HepG2 (cell line): ENCODE results near the gene ZNF341. TPM values are rescaled to one million over a fixed set of nuclear protein-coding genes. Genes with fewer than 3 reads are reported as not detected.

Experiments
- ADNP ChIP-seq: sonication (generic); formaldehyde crosslinking; IDR thresholded peaks from 2 replicates; pipeline ENCODE4 v1.4.0; 2020; ENCODE audit warnings: missing genetic modification reagents
- ATF7 ChIP-seq, 2 experiments: fragments of 450-650 bp in 1 of 2; sonication (generic) in 1 of 2; formaldehyde crosslinking in 1 of 2; IDR thresholded peaks; 2 replicates each; pipeline versions ENCODE4 v1.4.0 to v1.6.1; 2016 to 2020; ENCODE audit warnings: antibody characterized with exemption in 1 of 2, mild to moderate bottlenecking in 1 of 2, missing genetic modification reagents in 1 of 2
- KAT2B ChIP-seq: fragments of 150-350 bp; IDR thresholded peaks from 2 replicates; pipeline ENCODE4 v1.6.1; 2014; ENCODE audit warnings: low read depth, low read length, borderline replicate concordance
- MED1 ChIP-seq: sonication (generic); formaldehyde crosslinking; IDR thresholded peaks from 2 replicates; pipeline ENCODE4 v1.4.0; 2020; ENCODE audit warnings: missing genetic modification reagents
- MEIS2 ChIP-seq: sonication (generic); formaldehyde crosslinking; IDR thresholded peaks from 2 replicates; pipeline ENCODE4 v1.9.0; 2021; ENCODE audit warnings: mild to moderate bottlenecking, missing genetic modification reagents
- MIXL1 ChIP-seq: IDR thresholded peaks from 2 replicates; pipeline ENCODE4 v1.6.1; 2016
- MXI1 ChIP-seq: IDR thresholded peaks from 3 replicates; pipeline ENCODE4 v1.6.1; 2012; ENCODE audit warnings: low read depth, low read length, inconsistent platforms, borderline replicate concordance
- NCOA2 ChIP-seq: sonication (generic); formaldehyde crosslinking; IDR thresholded peaks from 2 replicates; pipeline ENCODE4 v1.8.0; 2022; ENCODE audit warnings: inconsistent platforms
- NFE2 ChIP-seq: sonication (generic); formaldehyde crosslinking; IDR thresholded peaks from 2 replicates; pipeline ENCODE4 v1.4.0; 2020; ENCODE audit warnings: missing genetic modification reagents
- NFYC ChIP-seq: IDR thresholded peaks from 2 replicates; pipeline ENCODE4 v1.6.1; 2016; ENCODE audit warnings: missing genetic modification reagents, missing compliant biosample characterization
- PTBP1 ChIP-seq: fragments of 200-400 bp; formaldehyde crosslinking; IDR thresholded peaks from 2 replicates; pipeline ENCODE4 v1.6.1; 2018; ENCODE audit warnings: low read length, low read depth; ENCODE audit not compliant: poor library complexity, severe bottlenecking
- RBM22 ChIP-seq: fragments of 200-400 bp; formaldehyde crosslinking; optimal IDR thresholded peaks from 2 replicates; pipeline ENCODE3; 2017; ENCODE audit warnings: mild to moderate bottlenecking, low read length, moderate library complexity
- RFX3 ChIP-seq: IDR thresholded peaks from 2 replicates; pipeline ENCODE4 v1.6.1; 2016; ENCODE audit warnings: missing biosample characterization, missing genetic modification reagents
- SALL1 ChIP-seq: sonication (generic); formaldehyde crosslinking; IDR thresholded peaks from 2 replicates; pipeline ENCODE4 v1.8.0; 2022; ENCODE audit warnings: mild to moderate bottlenecking, missing genetic modification reagents
- SRSF4 ChIP-seq: fragments of 200-400 bp; formaldehyde crosslinking; IDR thresholded peaks from one replicate; pipeline ENCODE4 v1.6.1; 2018; ENCODE audit warnings: mild to moderate bottlenecking, low read depth, low read length, moderate library complexity; ENCODE audit not compliant: poor library complexity, severe bottlenecking
- ZNF230 ChIP-seq: sonication (generic); formaldehyde crosslinking; IDR thresholded peaks from 2 replicates; pipeline ENCODE4 v1.4.0; 2020; ENCODE audit warnings: mild to moderate bottlenecking, missing genetic modification reagents
- ZNF432 ChIP-seq: sonication (generic); formaldehyde crosslinking; IDR thresholded peaks from 2 replicates; pipeline ENCODE4 v1.5.0; 2020; ENCODE audit warnings: missing genetic modification reagents, mild to moderate bottlenecking, borderline replicate concordance
- ZNF556 ChIP-seq: sonication (generic); formaldehyde crosslinking; IDR thresholded peaks from 2 replicates; pipeline ENCODE4 v1.4.0; 2020; ENCODE audit warnings: mild to moderate bottlenecking, missing genetic modification reagents, borderline replicate concordance
- ZNF883 ChIP-seq: sonication (generic); formaldehyde crosslinking; IDR thresholded peaks from 2 replicates; pipeline ENCODE4 v1.5.1; 2020; ENCODE audit warnings: mild to moderate bottlenecking, missing genetic modification reagents; ENCODE audit errors: not compliant biosample characterization
- ZSCAN29 ChIP-seq: sonication (generic); formaldehyde crosslinking; conservative IDR thresholded peaks from 2 replicates; pipeline ENCODE4 v1.4.0; 2020; ENCODE audit warnings: mild to moderate bottlenecking, missing genetic modification reagents
- polyA plus RNA-seq, 8 experiments: library from polyadenylated mRNA; depleted of rRNA in 3 of 8; stranded (reverse) in 7 of 8; unstranded in 1 of 8; fragments of >200 nt; fragmentation: Illumina TruSeq in 4 of 8; extraction: Trizol in 4 of 8; gene quantifications; 2 replicates each; pipeline versions ENCODE4 v1.2.1 to v1.2.3, GENCODE V29; 2011 to 2016; ENCODE audit warnings: low read depth in 4 of 8, missing spikeins in 1 of 8, mixed read lengths in 1 of 8; ENCODE audit not compliant: insufficient read depth in 1 of 8
- total RNA-seq, 5 experiments: library from RNA; depleted of rRNA; stranded (reverse); fragments of >200 nt; fragmentation: Illumina TruSeq; extraction: Trizol; gene quantifications; 2 replicates each; pipeline ENCODE4 v1.2.3, GENCODE V29; 2016; ENCODE audit warnings: low read depth in 1 of 5
- TF ChIP-seq, protein P1 (sequence below): sonication (generic); formaldehyde crosslinking; IDR thresholded peaks from 2 replicates; pipeline ENCODE4 v1.5.0; 2020; ENCODE audit warnings: missing genetic modification reagents, mild to moderate bottlenecking, borderline replicate concordance
- TF ChIP-seq, protein P2 (sequence below): IDR thresholded peaks from 2 replicates; pipeline ENCODE4 v1.6.1; 2016; ENCODE audit warnings: mild to moderate bottlenecking
- TF ChIP-seq, protein P3 (sequence below): sonication (generic); formaldehyde crosslinking; IDR thresholded peaks from 2 replicates; pipeline ENCODE4 v1.8.0; 2022; ENCODE audit warnings: missing genetic modification reagents, low read depth, mild to moderate bottlenecking, borderline replicate concordance
- TF ChIP-seq, protein P4 (sequence below): sonication (generic); formaldehyde crosslinking; IDR thresholded peaks from 2 replicates; pipeline ENCODE4 v1.4.0; 2020; ENCODE audit warnings: mild to moderate bottlenecking, missing genetic modification reagents
- TF ChIP-seq, protein P5 (sequence below): sonication (generic); formaldehyde crosslinking; IDR thresholded peaks from 2 replicates; pipeline ENCODE4 v1.8.0; 2022; ENCODE audit warnings: low read depth, missing genetic modification reagents

ZNF341 gene
- total and polyA plus RNA-seq, 2 of the 13 experiments (the other 11 are each of a cell fraction or from before 2014, with no cell fraction given): 1.1 to 2.2 TPM

DNA sequence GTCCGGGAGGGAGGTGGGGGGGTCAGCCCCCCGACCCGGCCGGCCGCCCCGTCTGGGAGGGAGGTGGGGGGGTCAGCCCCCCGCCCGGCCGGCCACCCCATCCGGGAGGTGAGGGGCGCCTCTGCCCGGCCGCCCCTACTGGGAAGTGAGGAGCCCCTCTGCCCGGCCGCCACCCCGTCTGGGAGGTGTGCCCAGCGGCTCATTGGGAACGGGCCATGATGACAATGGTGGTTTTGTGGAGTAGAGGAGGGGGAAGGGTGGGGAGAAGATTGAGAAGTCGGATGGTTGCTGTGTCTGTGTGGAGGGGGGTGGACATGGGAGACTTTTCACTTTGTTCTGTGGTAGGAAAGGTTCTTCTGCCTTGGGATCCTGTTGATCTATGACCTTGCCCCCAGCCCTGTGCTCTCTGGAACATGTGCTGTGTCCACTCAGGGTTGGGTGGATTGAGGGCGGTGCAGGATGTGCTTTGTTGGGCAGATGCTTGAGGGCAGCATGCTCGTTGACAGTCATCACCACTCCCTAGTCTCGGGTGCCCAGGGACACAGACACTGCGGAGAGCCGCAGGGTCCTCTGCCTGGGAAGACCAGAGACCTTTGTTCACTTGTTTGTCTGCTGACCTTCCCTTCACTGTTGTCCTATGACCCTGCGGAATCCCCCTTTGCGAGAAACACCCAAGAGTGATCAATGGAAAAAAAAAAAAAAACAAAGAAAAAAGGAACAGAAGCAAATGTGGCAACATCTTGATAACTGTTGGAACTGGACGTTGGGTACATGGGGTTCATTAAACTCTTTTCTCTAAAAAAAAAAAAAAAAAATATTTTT, 30.0 kb upstream of the ZNF341 start (continued):
- TF ChIP-seq, protein P1, sequence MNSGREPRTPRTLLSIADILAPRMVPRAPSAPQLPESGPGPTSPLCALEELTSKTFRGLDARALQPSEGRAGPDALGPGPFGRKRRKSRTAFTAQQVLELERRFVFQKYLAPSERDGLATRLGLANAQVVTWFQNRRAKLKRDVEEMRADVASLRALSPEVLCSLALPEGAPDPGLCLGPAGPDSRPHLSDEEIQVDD (CRISPR knock-in tag): peak; percentile 46; the same call in 1 of the 2 replicates
- TF ChIP-seq ZNF556 (CRISPR knock-in tag): peak; percentile 81; the same call in 1 of the 2 replicates
- no peak for TF ChIP-seq SRSF4
- TF ChIP-seq RBM22: no peak
- no peak for TF ChIP-seq KAT2B
- peak; percentile 66; the same call in 1 of the 2 replicates for TF ChIP-seq MIXL1 (CRISPR knock-in tag)
- TF ChIP-seq ZSCAN29 (CRISPR knock-in tag): 0 out of 2 replicates have a peak, but pooled peaks have one; percentile 54
- peak; percentile 78 for TF ChIP-seq NCOA2 (CRISPR knock-in tag)
- TF ChIP-seq, protein P2, sequence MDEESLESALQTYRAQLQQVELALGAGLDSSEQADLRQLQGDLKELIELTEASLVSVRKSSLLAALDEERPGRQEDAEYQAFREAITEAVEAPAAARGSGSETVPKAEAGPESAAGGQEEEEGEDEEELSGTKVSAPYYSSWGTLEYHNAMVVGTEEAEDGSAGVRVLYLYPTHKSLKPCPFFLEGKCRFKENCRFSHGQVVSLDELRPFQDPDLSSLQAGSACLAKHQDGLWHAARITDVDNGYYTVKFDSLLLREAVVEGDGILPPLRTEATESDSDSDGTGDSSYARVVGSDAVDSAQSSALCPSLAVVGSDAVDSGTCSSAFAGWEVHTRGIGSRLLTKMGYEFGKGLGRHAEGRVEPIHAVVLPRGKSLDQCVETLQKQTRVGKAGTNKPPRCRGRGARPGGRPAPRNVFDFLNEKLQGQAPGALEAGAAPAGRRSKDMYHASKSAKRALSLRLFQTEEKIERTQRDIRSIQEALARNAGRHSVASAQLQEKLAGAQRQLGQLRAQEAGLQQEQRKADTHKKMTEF: peak; percentile 78
- TF ChIP-seq, protein P3, sequence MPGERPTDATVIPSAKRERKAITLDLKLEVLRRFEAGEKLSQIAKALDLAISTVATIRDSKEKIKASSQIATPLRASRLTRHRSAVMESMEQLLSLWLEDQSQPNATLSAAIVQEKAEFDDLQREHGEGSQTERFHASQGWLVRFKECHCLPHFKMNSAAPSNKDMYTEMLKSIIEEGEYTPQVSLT: no peak
- no peak for TF ChIP-seq ZNF230 (CRISPR knock-in tag)
- TF ChIP-seq MED1 (CRISPR knock-in tag): peak; percentile 91
- TF ChIP-seq MEIS2: peak; percentile 91; the same call in 1 of the 2 replicates
- no peak for TF ChIP-seq PTBP1
- TF ChIP-seq, protein P4, sequence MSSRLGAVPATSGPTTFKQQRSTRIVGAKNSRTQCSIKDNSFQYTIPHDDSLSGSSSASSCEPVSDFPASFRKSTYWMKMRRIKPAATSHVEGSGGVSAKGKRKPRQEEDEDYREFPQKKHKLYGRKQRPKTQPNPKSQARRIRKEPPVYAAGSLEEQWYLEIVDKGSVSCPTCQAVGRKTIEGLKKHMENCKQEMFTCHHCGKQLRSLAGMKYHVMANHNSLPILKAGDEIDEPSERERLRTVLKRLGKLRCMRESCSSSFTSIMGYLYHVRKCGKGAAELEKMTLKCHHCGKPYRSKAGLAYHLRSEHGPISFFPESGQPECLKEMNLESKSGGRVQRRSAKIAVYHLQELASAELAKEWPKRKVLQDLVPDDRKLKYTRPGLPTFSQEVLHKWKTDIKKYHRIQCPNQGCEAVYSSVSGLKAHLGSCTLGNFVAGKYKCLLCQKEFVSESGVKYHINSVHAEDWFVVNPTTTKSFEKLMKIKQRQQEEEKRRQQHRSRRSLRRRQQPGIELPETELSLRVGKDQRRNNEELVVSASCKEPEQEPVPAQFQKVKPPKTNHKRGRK: no peak
- no peak for TF ChIP-seq RFX3
- TF ChIP-seq ADNP (CRISPR knock-in tag): no peak
- no peak; the same call in 1 of the 2 replicates for TF ChIP-seq NFYC (CRISPR knock-in tag)
- TF ChIP-seq ATF7 (IDR thresholded peaks at IDR 0.05): no peak
- peak; percentile 19; the same call in 1 of the 2 replicates for TF ChIP-seq ATF7 (CRISPR knock-in tag; IDR thresholded peaks at IDR 0.05)
- TF ChIP-seq SALL1 (CRISPR knock-in tag): peak; percentile 99
- no peak for TF ChIP-seq NFE2
- no peak for TF ChIP-seq ZNF883 (CRISPR knock-in tag)
- TF ChIP-seq MXI1: no peak
- TF ChIP-seq, protein P5, sequence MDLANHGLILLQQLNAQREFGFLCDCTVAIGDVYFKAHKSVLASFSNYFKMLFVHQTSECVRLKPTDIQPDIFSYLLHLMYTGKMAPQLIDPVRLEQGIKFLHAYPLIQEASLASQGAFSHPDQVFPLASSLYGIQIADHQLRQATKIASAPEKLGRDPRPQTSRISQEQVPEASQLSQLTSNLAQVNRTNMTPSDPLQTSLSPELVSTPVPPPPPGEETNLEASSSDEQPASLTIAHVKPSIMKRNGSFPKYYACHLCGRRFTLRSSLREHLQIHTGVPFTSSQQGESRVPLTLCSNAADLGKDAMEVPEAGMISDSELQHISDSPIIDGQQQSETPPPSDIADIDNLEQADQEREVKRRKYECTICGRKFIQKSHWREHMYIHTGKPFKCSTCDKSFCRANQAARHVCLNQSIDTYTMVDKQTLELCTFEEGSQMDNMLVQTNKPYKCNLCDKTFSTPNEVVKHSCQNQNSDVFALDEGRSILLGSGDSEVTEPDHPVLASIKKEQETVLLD (CRISPR knock-in tag): peak; percentile 58; the same call in 1 of the 2 replicates
- TF ChIP-seq ZNF432: no peak
